Sigmoid colon (tissue), 4 donors: ENCODE results near the gene MAIP1.

Experiments
- CTCF ChIP-seq, 4 experiments: fragments of 450-650 bp in 3 of 4; fragments of 200-600 bp in 1 of 4; IDR thresholded peaks; one replicate each; pipeline ENCODE4 v1.5.1; 2016 to 2019; ENCODE audit warnings: antibody characterized with exemption in 4 of 4, mild to moderate bottlenecking in 3 of 4, moderate library complexity in 2 of 4
- EP300 ChIP-seq, 4 donors: sonication (generic); formaldehyde crosslinking; IDR thresholded peaks; one replicate each; pipeline ENCODE4 v1.6.1; 2017; ENCODE audit warnings: antibody characterized with exemption in 4 of 4
- POLR2AphosphoS5 ChIP-seq, 4 donors: sonication (generic); formaldehyde crosslinking; IDR thresholded peaks; one replicate each; pipeline ENCODE4 v1.6.1; 2017; ENCODE audit warnings: antibody characterized with exemption in 4 of 4

GRCh38 chr2:199914372-199914958, 40.9 kb upstream of the MAIP1 start:
- TF ChIP-seq CTCF (IDR thresholded peaks at IDR 0.05) (no peak), POLR2AphosphoS5 (IDR thresholded peaks at IDR 0.05) (no peak), EP300 (IDR thresholded peaks at IDR 0.05) (no peak)
